Mesenchymal stem cell (in vitro differentiated cells and primary cell): ENCODE results near the gene BARX1.

Experiments used
- DNase-seq: peaks from one replicate; pipeline ENCODE4 v3.0.0-alpha.2; 2013
- H2AFZ ChIP-seq: one replicate; pipeline ENCODE4 v1.6.1; 2013; ENCODE audit warnings: low read depth, mild to moderate bottlenecking, control low read depth, inconsistent platforms, low read length, moderate library complexity
- H2AK5ac ChIP-seq: 2 replicates; pipeline ENCODE4 v1.6.1; 2013; ENCODE audit warnings: low read length, moderate library complexity, mild to moderate bottlenecking, inconsistent platforms; ENCODE audit not compliant: severe bottlenecking
- H2BK120ac ChIP-seq: one replicate; pipeline ENCODE4 v1.6.1; 2013; ENCODE audit warnings: low read depth, mild to moderate bottlenecking, inconsistent platforms, low read length, moderate library complexity
- H2BK12ac ChIP-seq, 2 experiments: one replicate each; pipeline ENCODE4 v1.6.1; 2013; ENCODE audit warnings: inconsistent platforms in 2 of 2, low read length in 2 of 2, mild to moderate bottlenecking in 2 of 2, moderate library complexity in 2 of 2, control low read depth in 1 of 2
- H2BK15ac ChIP-seq: one replicate; pipeline ENCODE4 v1.6.1; 2013; ENCODE audit warnings: mild to moderate bottlenecking, low read depth, inconsistent platforms; ENCODE audit not compliant: poor library complexity, severe bottlenecking
- H2BK5ac ChIP-seq: 2 replicates; pipeline ENCODE4 v1.6.1; 2013; ENCODE audit warnings: low read depth, mild to moderate bottlenecking, low read length, control low read depth, inconsistent platforms; ENCODE audit not compliant: poor library complexity, severe bottlenecking
- H3K14ac ChIP-seq, 2 experiments: one replicate each; pipeline ENCODE4 v1.6.1; 2013; ENCODE audit warnings: inconsistent platforms in 2 of 2, low read length in 2 of 2, control low read depth in 1 of 2, mild to moderate bottlenecking in 1 of 2, moderate library complexity in 1 of 2
- H3K18ac ChIP-seq, 2 experiments: one replicate each; pipeline ENCODE4 v1.6.1; 2013; ENCODE audit warnings: inconsistent platforms in 2 of 2, low read length in 2 of 2, control low read depth in 1 of 2, low read depth in 1 of 2, mild to moderate bottlenecking in 1 of 2
- H3K23ac ChIP-seq, 2 experiments: one replicate each; pipeline ENCODE4 v1.6.1; 2013; ENCODE audit warnings: inconsistent platforms in 2 of 2, low read length in 2 of 2, mild to moderate bottlenecking in 2 of 2, moderate library complexity in 2 of 2, control low read depth in 1 of 2
- H3K27ac ChIP-seq: 2 replicates; pipeline ENCODE4 v1.5.1; 2013; ENCODE audit warnings: mild to moderate bottlenecking, moderate library complexity, low read length, control low read depth, inconsistent platforms; ENCODE audit not compliant: poor library complexity, severe bottlenecking
- H3K27me3 ChIP-seq, 2 experiments: 2 replicates each; pipeline versions ENCODE4 v1.6.1 to v1.7.0; 2013; ENCODE audit warnings: low read length in 2 of 2, mild to moderate bottlenecking in 2 of 2, moderate library complexity in 2 of 2, control low read depth in 1 of 2, inconsistent platforms in 1 of 2; ENCODE audit not compliant: control insufficient read depth in 1 of 2, insufficient read depth in 1 of 2
- H3K36me3 ChIP-seq, 2 experiments: 2 replicates each; pipeline versions ENCODE4 v1.6.1 to v1.7.0; 2013; ENCODE audit warnings: low read length in 2 of 2, control low read depth in 1 of 2, inconsistent platforms in 1 of 2, low read depth in 1 of 2, mild to moderate bottlenecking in 1 of 2; ENCODE audit not compliant: insufficient read depth in 2 of 2, control insufficient read depth in 1 of 2
- H3K4ac ChIP-seq, 2 experiments: one replicate each; pipeline ENCODE4 v1.6.1; 2013; ENCODE audit warnings: inconsistent platforms in 2 of 2, low read length in 2 of 2, mild to moderate bottlenecking in 2 of 2, moderate library complexity in 2 of 2, control low read depth in 1 of 2, low read depth in 1 of 2
- H3K4me1 ChIP-seq: 2 replicates; pipeline ENCODE4 v1.6.1; 2013; ENCODE audit warnings: low read depth, low read length, control low read depth; ENCODE audit not compliant: control insufficient read depth, insufficient read depth
- H3K4me2 ChIP-seq: 2 replicates; pipeline ENCODE4 v1.6.1; 2013; ENCODE audit warnings: low read length, mild to moderate bottlenecking, inconsistent platforms; ENCODE audit not compliant: poor library complexity, severe bottlenecking
- H3K4me3 ChIP-seq, 2 experiments: 2 replicates each; pipeline versions ENCODE4 v1.5.1 to v1.7.0; 2013; ENCODE audit warnings: low read length in 2 of 2, mild to moderate bottlenecking in 2 of 2, control low read depth in 1 of 2, low read depth in 1 of 2; ENCODE audit not compliant: insufficient read depth in 1 of 2
- H3K79me1 ChIP-seq: replicated peaks from 2 replicates; pipeline ENCODE4 v1.6.1; 2013; ENCODE audit warnings: mild to moderate bottlenecking, control low read depth, low read length, inconsistent platforms; ENCODE audit not compliant: poor library complexity, severe bottlenecking
- H3K9ac ChIP-seq: 2 replicates; pipeline ENCODE4 v1.7.0; 2013; ENCODE audit warnings: mild to moderate bottlenecking, low read length, moderate library complexity
- H3K9me3 ChIP-seq: 2 replicates; pipeline ENCODE4 v1.7.0; 2013; ENCODE audit warnings: mild to moderate bottlenecking, low read length; ENCODE audit not compliant: control insufficient read depth
- H4K8ac ChIP-seq: one replicate; pipeline ENCODE4 v1.6.1; 2013; ENCODE audit warnings: inconsistent platforms, mild to moderate bottlenecking, low read length, moderate library complexity
- H4K91ac ChIP-seq: one replicate; pipeline ENCODE4 v1.6.1; 2013; ENCODE audit warnings: mild to moderate bottlenecking, low read length, inconsistent platforms
- WGBS: methylation state at CpG from one replicate; pipeline ENCODE4 v1.1.7; 2013; ENCODE audit warnings: mixed read lengths; 5-methylcytosine and 5-hydroxymethylcytosine counted together

Gene BARX1

GRCh38 chr9:93909242-93909616, 45.9 kb downstream of the BARX1 start:
- H2AFZ ChIP-seq = no peak overlapping the region
- H3K9me3 ChIP-seq = no peaks in the 10 kb centered on the region
- no peak overlapping the region for H3K27ac ChIP-seq
- no peak for DNase-seq
- no peaks in the 10 kb centered on the region for H3K36me3 ChIP-seq
- H2BK120ac ChIP-seq = no peak overlapping the region
- no peak overlapping the region for H2BK12ac ChIP-seq
- H2BK15ac ChIP-seq = no peak overlapping the region
- H3K27me3 ChIP-seq = peaks cover 5 to 33% of the 10 kb centered on the region in 2 experiments
- H3K9ac ChIP-seq = no peak overlapping the region
- H3K4me3 ChIP-seq = no peak overlapping the region
- H4K91ac ChIP-seq = no peak overlapping the region
- H2AK5ac ChIP-seq = no peak overlapping the region
- no peaks in the 10 kb centered on the region for H3K79me1 ChIP-seq
- 84% methylated on average over 5 of the region's 6 CpGs for WGBS
- no peak overlapping the region for H2BK5ac ChIP-seq
- no peak overlapping the region for H3K14ac ChIP-seq
- peaks cover 1% of the 10 kb centered on the region for H3K4me1 ChIP-seq
- H3K18ac ChIP-seq = no peak overlapping the region
- H3K4me2 ChIP-seq = no peak overlapping the region
- no peak overlapping the region for H4K8ac ChIP-seq
- no peak overlapping the region for H3K23ac ChIP-seq
- H3K4ac ChIP-seq = no peak overlapping the region

- Histone ChIP-seq H3K4ac (no peak overlapping the region), H3K79me1 (no peaks in the 10 kb centered on the region)
- whole genome bisulfite sequencing = 88% methylated on average over 14 of the region's 15 CpGs
These were observed 46.4 kb downstream of the BARX1 start for GRCh38 chr9:93908591-93909241.

GRCh38 chr9:93907551-93908199, 47.5 kb downstream of the BARX1 start:
- H3K4me2 ChIP-seq = no peak overlapping the region
- no peak overlapping the region for H4K91ac ChIP-seq
- no peak overlapping the region for H2AK5ac ChIP-seq
- H4K8ac ChIP-seq = no peak overlapping the region
- no peak overlapping the region for H3K14ac ChIP-seq
- H3K9me3 ChIP-seq = no peaks in the 10 kb centered on the region
- H3K23ac ChIP-seq = no peak overlapping the region
- no peak overlapping the region for H2BK15ac ChIP-seq
- H3K4me3 ChIP-seq = no peak overlapping the region
- no peak overlapping the region for H2BK5ac ChIP-seq
- peaks cover 1% of the 10 kb centered on the region for H3K4me1 ChIP-seq
- no peak overlapping the region for H3K9ac ChIP-seq
- H3K36me3 ChIP-seq = no peaks in the 10 kb centered on the region
- no peak overlapping the region for H2AFZ ChIP-seq
- 87% methylated on average over 5 of the region's 5 CpGs for WGBS
- no peak for DNase-seq
- no peak overlapping the region for H2BK120ac ChIP-seq
- no peak overlapping the region for H3K18ac ChIP-seq
- no peak overlapping the region for H3K27ac ChIP-seq
- H3K4ac ChIP-seq = no peak overlapping the region
- no peaks in the 10 kb centered on the region for H3K79me1 ChIP-seq
- no peak overlapping the region for H2BK12ac ChIP-seq
- peaks cover 5 to 28% of the 10 kb centered on the region in 2 experiments for H3K27me3 ChIP-seq

More at GRCh38 chr9:93908591-93909241, 46.4 kb downstream of the BARX1 start:
- Histone ChIP-seq H4K8ac (no peak overlapping the region), H2BK5ac (no peak overlapping the region), H3K4me3 (no peak overlapping the region), H2BK120ac (no peak overlapping the region), H4K91ac (no peak overlapping the region), H3K27ac (no peak overlapping the region), H2AFZ (no peak overlapping the region), H3K27me3 (peaks cover 5 to 28% of the 10 kb centered on the region in 2 experiments), H3K9me3 (no peaks in the 10 kb centered on the region), H3K4me2 (no peak overlapping the region), H3K23ac (no peak overlapping the region), H2AK5ac (no peak overlapping the region), H3K9ac (no peak overlapping the region), H2BK12ac (no peak overlapping the region), H3K36me3 (no peaks in the 10 kb centered on the region), H3K4me1 (peaks cover 1% of the 10 kb centered on the region), H2BK15ac (no peak overlapping the region), H3K18ac (no peak overlapping the region), H3K14ac (no peak overlapping the region)
- DNase-seq = no peak

GRCh38 chr9:93906195-93906880, 48.8 kb downstream of the BARX1 start:
- Histone ChIP-seq H3K9ac (no peak overlapping the region), H3K36me3 (no peaks in the 10 kb centered on the region)
- WGBS = 60% methylated on average over 8 of the region's 10 CpGs

More at GRCh38 chr9:93906195-93906880, 48.8 kb downstream of the BARX1 start:
- Histone ChIP-seq H3K27me3 (peaks cover 5 to 20% of the 10 kb centered on the region in 2 experiments), H3K23ac (no peak overlapping the region), H2AK5ac (no peak overlapping the region), H4K8ac (no peak overlapping the region), H3K18ac (no peak overlapping the region), H2BK12ac (no peak overlapping the region), H2BK120ac (no peak overlapping the region), H3K4me2 (no peak overlapping the region), H3K14ac (no peak overlapping the region), H3K27ac (no peak overlapping the region), H4K91ac (no peak overlapping the region), H3K4me1 (peaks cover 1% of the 10 kb centered on the region), H2AFZ (no peak overlapping the region), H3K4me3 (no peak overlapping the region), H3K4ac (no peak overlapping the region), H3K79me1 (no peaks in the 10 kb centered on the region), H2BK15ac (no peak overlapping the region), H3K9me3 (no peaks in the 10 kb centered on the region), H2BK5ac (no peak overlapping the region)
- no peak for DNase-seq
